Measurements from ENCODE around the gene NEDD4L.

DNA sequence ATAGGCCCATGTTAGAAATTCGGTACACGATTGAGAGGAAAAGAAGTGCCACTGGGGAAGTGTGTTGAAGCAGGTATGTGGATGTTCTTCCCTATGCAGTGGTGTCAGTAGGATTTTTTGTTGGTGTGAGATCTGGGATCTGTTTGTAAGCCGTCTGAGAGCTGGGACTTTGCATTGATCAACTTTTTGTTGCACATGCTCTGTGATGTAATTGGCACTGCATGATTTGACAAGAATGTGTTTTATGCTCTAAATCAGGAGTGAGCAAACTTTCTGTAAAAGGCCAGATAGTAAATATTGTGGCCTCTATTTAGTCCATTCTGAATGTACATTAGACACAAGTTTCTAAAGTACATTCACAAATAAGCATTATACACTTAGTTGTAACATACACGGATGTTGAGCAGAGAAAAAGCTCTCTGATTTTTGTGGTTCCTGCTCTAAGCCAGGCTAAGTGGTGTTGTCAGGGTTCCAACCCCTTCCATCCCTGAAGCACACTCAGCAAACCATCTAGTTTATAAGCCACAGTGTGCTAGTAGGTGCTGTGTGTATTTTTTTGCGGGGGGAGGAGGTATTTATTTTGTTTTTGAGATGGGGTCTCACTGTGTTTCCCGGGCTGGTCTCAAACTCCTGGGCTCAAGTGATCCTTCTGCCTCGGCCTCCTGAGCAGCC is 235.6 kb downstream of the NEDD4L start:
- TF ChIP-seq CSDC2 (CRISPR knock-in tag; IDR thresholded peaks at IDR 0.05): no peak
- no peak for TF ChIP-seq SNAI2 (CRISPR knock-in tag; IDR thresholded peaks at IDR 0.05)
- TF ChIP-seq ZFP30 (CRISPR knock-in tag; IDR thresholded peaks at IDR 0.05): no peak
